Pancreas (tissue), 10 donors: ENCODE measurements around the gene RBMS1. TPM values are rescaled to one million over a fixed set of nuclear protein-coding genes. Genes with fewer than 3 reads are reported as not detected.
"Not testable (repeated sequence)": the region's sequence is repeated elsewhere in the genome, so short reads cannot be mapped to it uniquely, and the experiment has no call there.

ENCODE experiments used
- ATAC-seq, 4 donors: fragments of 200-7000 bp; cut with Tn5 transposase; one replicate each; pipeline versions ENCODE4 v1.8.0 to v1.9.1; 2020; ENCODE audit warnings: mild to moderate bottlenecking in 4 of 4, moderate library complexity in 4 of 4
- DNase-seq, 6 donors: peaks; one replicate each; pipeline ENCODE4 v3.0.0-alpha.2; 2020
- FAIRE-seq: peaks from 2 replicates; lab custom pipeline; 2012; peaks lifted over from hg19 to GRCh38; lab: Jason Lieb, UNC
- H3K27ac ChIP-seq, 4 donors: fragments of 200-600 bp; sonication (generic); 1 replicate in 3 of 4; 2 replicates in 1 of 4; pipeline versions ENCODE4 v1.5.0 to v1.8.0; 2020
- H3K27me3 ChIP-seq, 4 donors: fragments of 200-600 bp; one replicate each; pipeline ENCODE4 v1.8.0; 2021
- H3K36me3 ChIP-seq, 3 donors: fragments of 200-600 bp; sonication (generic) in 1 of 3; one replicate each; pipeline versions ENCODE4 v1.5.0 to v1.8.0; 2020 to 2021
- H3K4me1 ChIP-seq, 3 donors: fragments of 200-600 bp; one replicate each; pipeline ENCODE4 v1.8.0; 2021
- H3K4me3 ChIP-seq, 4 donors: fragments of 200-600 bp; sonication (generic) in 2 of 4; one replicate each; pipeline versions ENCODE4 v1.5.0 to v1.8.0; 2020 to 2021
- H3K9me3 ChIP-seq, 4 donors: fragments of 200-600 bp; one replicate each; pipeline ENCODE4 v1.8.0; 2021
- WGBS, 2 donors: extraction: QIAGEN DNeasy Blood & Tissue Kit; methylation state at CpG; one replicate each; pipeline ENCODE4 v1.1.7; 2013; 5-methylcytosine and 5-hydroxymethylcytosine counted together
- intact Hi-C, 3 donors: fragments of 100-400 bp; cut with DNase I; formaldehyde crosslinking; loops; one replicate each; pipeline versions ENCODE4 v1.11.1 to v1.14.2; 2022
- polyA plus RNA-seq, 2 donors: library from polyadenylated mRNA; stranded (reverse); fragments of 200-250 nt; gene quantifications; one replicate each; pipeline ENCODE4 v1.2.3, GENCODE V29; 2013
- total RNA-seq, 6 donors: library from RNA; stranded (reverse); fragmentation: NEBNext Ultra II Directional in 4 of 6; extraction: Animal tissue kit (Norgen Biotek cat#: 25700) in 4 of 6; gene quantifications; one replicate each; pipeline versions ENCODE4 v1.2.1 to v1.2.4, GENCODE V29; 2021 to 2023
- TF ChIP-seq, protein P1 (sequence below), 4 donors: fragments of 200-600 bp; sonication (generic) in 3 of 4; IDR thresholded peaks; one replicate each; pipeline versions ENCODE4 v1.5.0 to v1.8.0; 2021; ENCODE audit warnings: antibody characterized with exemption in 4 of 4
- donor health status: healthy with polysubstance abuse.
- donor health status: DM: no; HTN: no; CAD: no; lungs with moderate emphysema.
- donor health status: DM: no; HTN: no; CAD: no.
- donor health status: control.
- donor health status: control.
- donor health status: Bipolar disorder and iron deficiency.
- donor health status: DM: yes; HTN: yes; CAD: no.
- donor health status: DM: no; HTN: no; CAD: no.
- donor health status: DM: no; HTN: no; CAD: no.
- donor health status: DM: yes; HTN: yes; CAD: no.

The RBMS1 gene
- total and polyA plus RNA-seq, 8 donors, result 6.3 to 26.1 (median 8.7) TPM

DNA sequence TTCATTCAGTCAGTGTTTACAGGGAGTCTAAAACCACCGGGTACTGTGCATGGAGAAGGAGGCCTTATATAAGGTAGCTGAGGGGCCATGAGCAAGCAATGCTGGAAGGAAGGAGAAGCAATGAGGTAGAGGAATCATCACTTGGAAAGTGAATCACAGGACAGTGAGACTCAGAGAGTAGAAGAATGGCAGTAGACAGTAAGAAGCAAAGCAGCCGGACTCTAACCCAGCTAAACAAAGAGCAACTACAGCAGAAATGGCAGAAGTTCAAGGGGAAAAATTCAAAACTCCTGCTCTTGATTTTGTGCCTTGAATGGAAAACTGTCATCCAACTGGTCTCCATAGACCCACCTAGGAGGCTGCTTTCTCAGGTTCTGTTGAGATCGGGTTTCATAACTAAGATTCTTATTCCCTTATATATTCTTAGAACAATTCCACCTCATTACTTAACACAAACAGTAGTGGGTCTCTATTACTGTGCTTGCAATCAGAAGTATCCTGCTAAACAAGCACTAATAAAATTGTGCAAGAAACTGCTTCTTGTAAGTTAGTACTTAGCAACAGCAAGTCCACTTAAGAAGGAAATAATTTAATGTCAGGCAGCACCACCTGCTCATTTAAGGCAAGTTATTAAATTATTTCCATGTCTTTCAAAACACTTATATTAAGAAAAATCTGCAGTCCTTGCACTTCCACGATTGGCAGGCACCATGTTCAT lies 68.0 kb downstream of the RBMS1 start:
- intact Hi-C loops, result no loop called here
- Histone ChIP-seq H3K27me3 (no peaks in the 10 kb centered on the region), H3K27ac (no peak overlapping the region), H3K4me3 (no peak overlapping the region), H3K4me1 (peaks cover 0 to 4% (median 0%) of the 10 kb centered on the region in 3 donors), H3K36me3 (no peaks in the 10 kb centered on the region), H3K9me3 (no peaks in the 10 kb centered on the region)
- FAIRE-seq (no peak), DNase-seq (no peak), ATAC-seq (no peak)
- 83 to 92% methylated on average over 4 of the region's 4 CpGs for WGBS, 2 donors
- TF ChIP-seq, protein P1, sequence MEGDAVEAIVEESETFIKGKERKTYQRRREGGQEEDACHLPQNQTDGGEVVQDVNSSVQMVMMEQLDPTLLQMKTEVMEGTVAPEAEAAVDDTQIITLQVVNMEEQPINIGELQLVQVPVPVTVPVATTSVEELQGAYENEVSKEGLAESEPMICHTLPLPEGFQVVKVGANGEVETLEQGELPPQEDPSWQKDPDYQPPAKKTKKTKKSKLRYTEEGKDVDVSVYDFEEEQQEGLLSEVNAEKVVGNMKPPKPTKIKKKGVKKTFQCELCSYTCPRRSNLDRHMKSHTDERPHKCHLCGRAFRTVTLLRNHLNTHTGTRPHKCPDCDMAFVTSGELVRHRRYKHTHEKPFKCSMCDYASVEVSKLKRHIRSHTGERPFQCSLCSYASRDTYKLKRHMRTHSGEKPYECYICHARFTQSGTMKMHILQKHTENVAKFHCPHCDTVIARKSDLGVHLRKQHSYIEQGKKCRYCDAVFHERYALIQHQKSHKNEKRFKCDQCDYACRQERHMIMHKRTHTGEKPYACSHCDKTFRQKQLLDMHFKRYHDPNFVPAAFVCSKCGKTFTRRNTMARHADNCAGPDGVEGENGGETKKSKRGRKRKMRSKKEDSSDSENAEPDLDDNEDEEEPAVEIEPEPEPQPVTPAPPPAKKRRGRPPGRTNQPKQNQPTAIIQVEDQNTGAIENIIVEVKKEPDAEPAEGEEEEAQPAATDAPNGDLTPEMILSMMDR (IDR thresholded peaks at IDR 0.05), result no peak

DNA sequence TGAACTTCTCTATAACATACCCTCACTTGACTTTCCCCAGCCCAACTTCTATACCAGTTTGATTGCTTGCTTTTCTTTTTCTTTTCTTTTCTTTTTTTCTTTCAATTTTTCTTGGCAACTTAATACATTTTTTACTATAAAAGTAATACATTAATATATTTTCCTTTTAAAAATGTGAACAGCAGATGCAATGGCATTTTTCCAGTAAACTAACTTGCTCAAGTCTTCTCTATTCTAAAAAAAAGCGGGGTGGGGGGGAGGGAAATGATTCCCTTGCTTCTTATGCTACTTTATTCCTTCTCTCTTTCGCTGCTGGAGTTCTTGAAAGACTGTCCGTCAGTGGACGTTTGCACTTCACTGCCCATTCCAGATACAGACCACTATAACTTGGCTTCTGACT lies 70.5 kb downstream of the RBMS1 start:
- DNase-seq (no peak), ATAC-seq (no peak), FAIRE-seq (no peak)
- no peaks in the 10 kb centered on the region for H3K9me3 ChIP-seq
- no peaks in the 10 kb centered on the region for H3K27me3 ChIP-seq
- TF ChIP-seq, protein P1 (IDR thresholded peaks at IDR 0.05), result no peak
- 84 to 88% methylated on average over 4 of the region's 4 CpGs for WGBS, 2 donors
- H3K27ac ChIP-seq, result no peak overlapping the region
- intact Hi-C loops, result no loop called here
- no peaks in the 10 kb centered on the region for H3K4me1 ChIP-seq
- H3K36me3 ChIP-seq, result no peaks in the 10 kb centered on the region
- H3K4me3 ChIP-seq, result no peak overlapping the region

DNA sequence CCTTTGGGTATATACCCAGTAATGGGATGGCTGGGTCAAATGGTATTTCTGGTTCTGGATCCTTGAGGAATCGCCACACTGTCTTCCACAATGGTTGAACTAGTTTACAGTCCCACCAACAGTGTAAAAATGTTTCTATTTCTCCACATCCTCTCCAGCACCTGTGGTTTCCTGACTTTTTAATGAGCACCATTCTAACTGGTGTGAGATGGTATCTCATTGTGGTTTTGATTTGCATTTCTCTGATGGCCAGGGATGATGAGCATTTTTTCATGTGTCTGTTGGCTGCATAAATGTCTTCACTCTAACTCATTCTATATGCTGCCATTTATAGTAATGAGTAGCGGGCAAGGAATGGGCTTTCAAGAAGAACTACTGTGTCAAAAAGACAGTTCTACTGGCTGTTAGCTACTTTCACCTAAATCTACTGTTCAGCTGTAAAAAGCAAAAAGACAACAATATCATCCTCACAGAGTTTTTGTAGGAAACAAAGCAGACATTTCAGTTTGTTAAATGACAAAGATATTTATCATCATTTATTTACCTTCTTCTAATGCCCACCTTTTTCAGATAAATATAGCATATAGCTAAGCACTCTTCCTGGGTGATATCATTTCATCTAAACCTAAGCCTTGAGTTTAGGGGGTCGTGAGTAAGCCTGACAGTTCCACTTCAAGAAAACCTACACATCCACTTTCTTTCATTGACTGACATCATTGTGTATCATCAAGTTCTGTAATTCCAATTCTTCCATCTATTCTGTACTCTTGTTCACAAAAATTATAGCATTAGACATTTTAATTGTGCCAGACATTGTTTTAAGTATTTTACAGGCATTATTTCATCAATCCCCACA lies 71.7 kb downstream of the RBMS1 start:
- H3K27me3 ChIP-seq, DNase-seq, H3K4me1 ChIP-seq, H3K9me3 ChIP-seq, H3K4me3 ChIP-seq, H3K27ac ChIP-seq, intact Hi-C loops, H3K36me3 ChIP-seq, FAIRE-seq, ATAC-seq: not testable (repeated sequence)
- WGBS, 2 donors, result 85 to 93% methylated on average over 3 of the region's 3 CpGs

DNA sequence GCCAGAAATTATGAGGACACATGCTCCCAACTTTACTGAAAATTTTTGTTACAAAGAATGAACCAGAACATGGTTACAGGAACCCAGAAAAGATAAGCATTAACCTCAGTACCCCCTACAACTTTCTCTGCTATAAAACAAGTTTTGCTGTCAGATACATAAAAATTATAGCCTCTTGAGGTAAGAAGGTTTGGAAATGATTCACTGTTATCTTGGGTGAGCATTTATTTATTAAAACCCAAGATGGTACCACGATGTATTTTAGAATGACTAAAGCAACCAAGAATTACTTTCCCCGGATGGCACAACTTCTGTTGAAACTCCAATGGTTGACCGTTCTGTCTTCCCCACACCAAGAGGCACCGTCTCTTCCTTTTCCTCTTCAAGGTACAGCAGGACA lies 72.9 kb downstream of the RBMS1 start:
- H3K4me3 ChIP-seq, result no peak overlapping the region
- H3K4me1 ChIP-seq, result no peaks in the 10 kb centered on the region
- WGBS, 2 donors, result 95 to 96% methylated on average over 4 of the region's 4 CpGs
- no peaks in the 10 kb centered on the region for H3K36me3 ChIP-seq
- H3K27ac ChIP-seq, result no peak overlapping the region
- TF ChIP-seq, protein P1 (IDR thresholded peaks at IDR 0.05), result no peak
- ATAC-seq, result no peak
- no peaks in the 10 kb centered on the region for H3K27me3 ChIP-seq
- no peaks in the 10 kb centered on the region for H3K9me3 ChIP-seq
- DNase-seq, result no peak
- intact Hi-C loops, result no loop called here
- FAIRE-seq, result no peak

DNA sequence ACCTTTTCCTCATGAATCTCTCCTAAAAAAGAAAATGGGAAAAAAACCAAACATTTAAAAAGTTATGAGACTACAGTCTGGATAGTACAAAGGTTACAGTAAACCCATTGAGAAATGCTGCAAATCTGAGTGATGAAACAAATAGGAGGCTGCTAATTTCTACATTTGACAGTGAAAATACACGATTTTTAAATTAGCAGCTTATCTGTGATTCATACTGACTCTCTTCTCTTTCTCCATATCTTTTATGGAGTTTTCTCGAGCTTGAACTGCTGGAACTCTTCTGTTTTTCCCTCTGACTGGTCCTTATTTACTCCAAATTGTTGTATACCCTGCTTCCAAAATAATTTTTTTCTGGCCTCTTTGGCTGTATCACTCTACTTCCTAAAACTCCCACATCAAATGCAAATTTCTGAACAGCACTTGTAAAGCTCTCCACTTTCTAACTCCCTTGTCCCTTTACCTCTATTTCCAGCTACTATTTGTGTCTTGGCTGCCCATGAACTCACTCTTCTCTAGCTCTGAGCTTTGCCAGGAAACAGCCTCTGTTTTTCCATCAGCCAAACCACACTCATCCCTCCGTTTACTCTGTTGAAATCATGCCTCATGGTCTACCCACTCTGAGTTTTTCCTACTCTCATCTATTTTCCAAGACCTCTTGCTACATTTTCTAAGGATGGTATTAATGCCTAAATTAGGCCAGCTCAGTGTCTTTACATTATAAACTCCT lies 73.7 kb downstream of the RBMS1 start:
- no peaks in the 10 kb centered on the region for H3K36me3 ChIP-seq
- no peaks in the 10 kb centered on the region for H3K9me3 ChIP-seq
- peak in 2 of 4 donors; percentile 28 to 55 for ATAC-seq
- no peaks in the 10 kb centered on the region for H3K27me3 ChIP-seq
- FAIRE-seq, result no peak
- H3K27ac ChIP-seq, result no peak overlapping the region
- no peak overlapping the region for H3K4me3 ChIP-seq
- intact Hi-C loops, result no loop called here
- no peak for DNase-seq
- TF ChIP-seq, protein P1 (IDR thresholded peaks at IDR 0.05), result no peak
- WGBS, 2 donors, result 74 to 88% methylated on average over 3 of the region's 3 CpGs
- no peaks in the 10 kb centered on the region for H3K4me1 ChIP-seq
